ENCODE results near the gene TTC17. TPM values are rescaled to one million over a fixed set of nuclear protein-coding genes. Genes with fewer than 3 reads are reported as not detected.

The TTC17 gene
- total RNA-seq, 1 donor from 2014 or later = 56.7 TPM

DNA sequence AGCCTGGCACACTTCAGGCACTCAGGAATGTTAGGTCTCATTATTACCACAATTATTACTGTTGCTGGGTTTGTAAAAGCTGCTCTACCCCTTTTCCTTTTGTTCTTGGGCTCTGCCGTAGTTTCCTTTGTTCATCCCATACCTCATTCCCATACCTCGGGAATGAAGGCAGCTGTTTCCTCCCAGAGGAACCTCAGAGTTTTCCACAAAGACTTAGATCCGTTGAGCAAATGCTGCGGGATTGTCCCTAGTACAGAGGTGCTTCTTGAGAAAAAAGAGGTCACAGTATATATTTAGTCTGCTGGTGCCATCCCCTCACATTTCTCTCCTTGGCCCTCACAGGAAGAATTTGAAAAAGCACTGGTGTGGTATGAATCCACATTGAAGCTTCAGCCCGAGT lies 134.7 kb downstream of the TTC17 start:
- H3K27ac ChIP-seq (ENCODE audit: low read depth, low read length) = no peak overlapping the region
- peaks cover 37% of the 10 kb centered on the region for H3K36me3 Mint-ChIP-seq (ENCODE audit: low read depth, unreplicated experiment)
- FAIRE-seq (no peak), DNase-seq (ENCODE audit: low read depth) (no peak)
- no peaks in the 10 kb centered on the region for H3K27me3 ChIP-seq (ENCODE audit: insufficient read depth, low read length)
- H3K4me3 ChIP-seq (ENCODE audit: insufficient read depth, low read depth, low read length) = no peak overlapping the region
- H3K9me3 Mint-ChIP-seq (ENCODE audit: unreplicated experiment) = no peaks in the 10 kb centered on the region
- no peaks in the 10 kb centered on the region for H3K79me2 ChIP-seq (ENCODE audit: insufficient read depth, low read length)
- H3K9ac ChIP-seq (ENCODE audit: low read length) = no peak overlapping the region
- no peak for TF ChIP-seq EZH2 (IDR thresholded peaks at IDR 0.05; ENCODE audit: insufficient read depth, low read length)
- TF ChIP-seq, protein P1, sequence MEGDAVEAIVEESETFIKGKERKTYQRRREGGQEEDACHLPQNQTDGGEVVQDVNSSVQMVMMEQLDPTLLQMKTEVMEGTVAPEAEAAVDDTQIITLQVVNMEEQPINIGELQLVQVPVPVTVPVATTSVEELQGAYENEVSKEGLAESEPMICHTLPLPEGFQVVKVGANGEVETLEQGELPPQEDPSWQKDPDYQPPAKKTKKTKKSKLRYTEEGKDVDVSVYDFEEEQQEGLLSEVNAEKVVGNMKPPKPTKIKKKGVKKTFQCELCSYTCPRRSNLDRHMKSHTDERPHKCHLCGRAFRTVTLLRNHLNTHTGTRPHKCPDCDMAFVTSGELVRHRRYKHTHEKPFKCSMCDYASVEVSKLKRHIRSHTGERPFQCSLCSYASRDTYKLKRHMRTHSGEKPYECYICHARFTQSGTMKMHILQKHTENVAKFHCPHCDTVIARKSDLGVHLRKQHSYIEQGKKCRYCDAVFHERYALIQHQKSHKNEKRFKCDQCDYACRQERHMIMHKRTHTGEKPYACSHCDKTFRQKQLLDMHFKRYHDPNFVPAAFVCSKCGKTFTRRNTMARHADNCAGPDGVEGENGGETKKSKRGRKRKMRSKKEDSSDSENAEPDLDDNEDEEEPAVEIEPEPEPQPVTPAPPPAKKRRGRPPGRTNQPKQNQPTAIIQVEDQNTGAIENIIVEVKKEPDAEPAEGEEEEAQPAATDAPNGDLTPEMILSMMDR (IDR thresholded peaks at IDR 0.05; ENCODE audit: insufficient read depth, low read depth, low read length) = no peak
- no peak overlapping the region for H3K4me3 Mint-ChIP-seq (ENCODE audit: unreplicated experiment)
- H2AFZ ChIP-seq (ENCODE audit: low read depth, low read length) = no peak overlapping the region
- H3K9me3 ChIP-seq (ENCODE audit: insufficient read depth, low read depth, low read length) = no peaks in the 10 kb centered on the region
- peaks cover 2% of the 10 kb centered on the region for H3K27me3 Mint-ChIP-seq (ENCODE audit: low read depth, unreplicated experiment)
- H3K4me1 ChIP-seq (ENCODE audit: insufficient read depth, low read length) = no peaks in the 10 kb centered on the region
- no peak overlapping the region for H3K4me2 ChIP-seq (ENCODE audit: low read length)
- H3K36me3 ChIP-seq (ENCODE audit: insufficient read depth, low read length) = peaks cover 28% of the 10 kb centered on the region
- peaks cover 2% of the 10 kb centered on the region for H3K4me1 Mint-ChIP-seq (ENCODE audit: low read depth, unreplicated experiment)
- H4K20me1 ChIP-seq (ENCODE audit: insufficient read depth, low read length) = no peaks in the 10 kb centered on the region
- H3K27ac Mint-ChIP-seq (ENCODE audit: unreplicated experiment) = no peak overlapping the region

DNA sequence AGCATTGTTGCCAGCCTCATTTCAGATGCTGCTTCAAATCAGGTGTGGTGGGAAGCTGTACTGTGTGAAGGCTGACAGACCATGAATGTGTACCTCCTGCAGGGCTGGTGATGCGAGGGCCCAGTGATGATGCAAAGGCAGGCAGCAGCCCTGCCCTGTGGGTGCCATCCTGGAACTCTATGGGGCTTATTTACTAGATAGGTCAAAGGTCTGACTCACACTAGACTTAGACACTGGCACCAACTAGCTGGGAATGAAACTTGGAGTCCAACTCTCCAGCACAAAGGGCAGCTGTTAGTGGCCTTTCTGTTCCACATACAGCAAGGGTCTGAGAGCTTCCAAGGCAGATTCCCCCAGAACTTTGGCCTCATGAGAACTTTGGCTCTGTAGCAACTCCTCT lies 138.4 kb downstream of the TTC17 start:
- Mint-ChIP-seq H3K9me3 (ENCODE audit: unreplicated experiment) (no peaks in the 10 kb centered on the region), H3K4me1 (ENCODE audit: low read depth, unreplicated experiment) (peaks cover 2% of the 10 kb centered on the region), H3K27me3 (ENCODE audit: low read depth, unreplicated experiment) (peaks cover 19% of the 10 kb centered on the region), H3K27ac (ENCODE audit: unreplicated experiment) (no peak overlapping the region), H3K4me3 (ENCODE audit: unreplicated experiment) (no peak overlapping the region), H3K36me3 (ENCODE audit: low read depth, unreplicated experiment) (peaks cover 29% of the 10 kb centered on the region)
- Histone ChIP-seq H3K9ac (ENCODE audit: low read length) (no peak overlapping the region), H3K79me2 (ENCODE audit: insufficient read depth, low read length) (no peaks in the 10 kb centered on the region), H3K4me2 (ENCODE audit: low read length) (no peak overlapping the region), H3K4me1 (ENCODE audit: insufficient read depth, low read length) (no peaks in the 10 kb centered on the region), H3K27ac (ENCODE audit: low read depth, low read length) (no peak overlapping the region), H3K9me3 (ENCODE audit: insufficient read depth, low read depth, low read length) (no peaks in the 10 kb centered on the region), H4K20me1 (ENCODE audit: insufficient read depth, low read length) (no peaks in the 10 kb centered on the region), H2AFZ (ENCODE audit: low read depth, low read length) (no peak overlapping the region), H3K27me3 (ENCODE audit: insufficient read depth, low read length) (peaks cover 3% of the 10 kb centered on the region), H3K4me3 (ENCODE audit: insufficient read depth, low read depth, low read length) (no peak overlapping the region), H3K36me3 (ENCODE audit: insufficient read depth, low read length) (peaks cover 18% of the 10 kb centered on the region)
- no peak for TF ChIP-seq EZH2 (IDR thresholded peaks at IDR 0.05; ENCODE audit: insufficient read depth, low read length)
- TF ChIP-seq, protein P1 (IDR thresholded peaks at IDR 0.05; ENCODE audit: insufficient read depth, low read depth, low read length) = no peak
- DNase-seq (ENCODE audit: low read depth) (no peak), FAIRE-seq (no peak)

DNA sequence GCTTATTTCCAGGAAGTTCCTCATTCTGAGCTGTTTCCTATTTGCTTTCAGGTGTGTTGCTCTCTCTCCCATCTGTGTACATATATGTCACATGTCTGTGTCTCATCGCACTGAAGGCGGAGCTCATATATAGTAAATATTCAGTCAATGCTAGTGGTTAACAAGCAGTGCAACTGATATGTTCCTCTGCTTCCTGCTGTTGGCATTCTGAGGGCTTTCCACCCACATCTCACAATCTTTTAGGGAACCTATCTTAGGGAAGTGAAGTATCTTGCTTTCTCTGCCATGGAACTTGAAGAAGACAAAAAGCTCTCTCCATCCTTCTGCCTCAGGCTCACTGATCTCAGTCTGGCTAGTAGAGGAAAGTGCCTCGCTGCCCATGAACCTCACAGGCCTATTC lies 139.8 kb downstream of the TTC17 start:
- no peaks in the 10 kb centered on the region for H3K79me2 ChIP-seq (ENCODE audit: insufficient read depth, low read length)
- DNase-seq (ENCODE audit: low read depth) (no peak), FAIRE-seq (no peak)
- H3K4me2 ChIP-seq (ENCODE audit: low read length) = no peak overlapping the region
- peaks cover 18% of the 10 kb centered on the region for H3K36me3 Mint-ChIP-seq (ENCODE audit: low read depth, unreplicated experiment)
- H2AFZ ChIP-seq (ENCODE audit: low read depth, low read length) = no peak overlapping the region
- no peak overlapping the region for H3K4me3 Mint-ChIP-seq (ENCODE audit: unreplicated experiment)
- H3K4me1 Mint-ChIP-seq (ENCODE audit: low read depth, unreplicated experiment) = peaks cover 2% of the 10 kb centered on the region
- H3K27ac Mint-ChIP-seq (ENCODE audit: unreplicated experiment) = no peak overlapping the region
- H3K4me3 ChIP-seq (ENCODE audit: insufficient read depth, low read depth, low read length) = no peak overlapping the region
- H3K9me3 ChIP-seq (ENCODE audit: insufficient read depth, low read depth, low read length) = no peaks in the 10 kb centered on the region
- H3K27me3 ChIP-seq (ENCODE audit: insufficient read depth, low read length) = peaks cover 4% of the 10 kb centered on the region
- TF ChIP-seq EZH2 (IDR thresholded peaks at IDR 0.05; ENCODE audit: insufficient read depth, low read length) = no peak
- TF ChIP-seq, protein P1 (IDR thresholded peaks at IDR 0.05; ENCODE audit: insufficient read depth, low read depth, low read length) = no peak
- H3K9me3 Mint-ChIP-seq (ENCODE audit: unreplicated experiment) = no peaks in the 10 kb centered on the region
- no peak overlapping the region for H3K27ac ChIP-seq (ENCODE audit: low read depth, low read length)
- H3K9ac ChIP-seq (ENCODE audit: low read length) = no peak overlapping the region
- no peaks in the 10 kb centered on the region for H4K20me1 ChIP-seq (ENCODE audit: insufficient read depth, low read length)
- H3K4me1 ChIP-seq (ENCODE audit: insufficient read depth, low read length) = no peaks in the 10 kb centered on the region
- H3K36me3 ChIP-seq (ENCODE audit: insufficient read depth, low read length) = peaks cover 12% of the 10 kb centered on the region
- H3K27me3 Mint-ChIP-seq (ENCODE audit: low read depth, unreplicated experiment) = peaks cover 21% of the 10 kb centered on the region

All from astrocyte (in vitro differentiated cells and primary cell).